Bronchial epithelial cell (primary cell): ENCODE measurements around the gene LCE2A. TPM values are rescaled to one million over a fixed set of nuclear protein-coding genes. Genes with fewer than 3 reads are reported as not detected.
"Not testable (repeated sequence)": the region's sequence is repeated elsewhere in the genome, so short reads cannot be mapped to it uniquely, and the experiment has no call there.

Experiments used
- DNase-seq: peaks from one replicate; pipeline ENCODE4 v3.0.0-alpha.2; 2010; ENCODE audit warnings: low read depth
- FAIRE-seq: peaks from 2 replicates; lab custom pipeline; 2011; peaks lifted over from hg19 to GRCh38; lab: Jason Lieb, UNC
- H3K27me3 ChIP-seq: 2 replicates; pipeline ENCODE4 v1.5.1; 2011; ENCODE audit warnings: low read length; ENCODE audit not compliant: control insufficient read depth, insufficient read depth
- H3K36me3 ChIP-seq: 2 replicates; pipeline ENCODE4 v1.5.1; 2011; ENCODE audit warnings: low read length; ENCODE audit not compliant: control insufficient read depth, insufficient read depth
- H3K4me3 ChIP-seq: 2 replicates; pipeline ENCODE4 v1.5.1; 2011; ENCODE audit warnings: mild to moderate bottlenecking, low read depth, low read length, control low read depth
- CTCF ChIP-seq: IDR thresholded peaks from 2 replicates; pipeline ENCODE4 v1.5.1; 2011; ENCODE audit warnings: mild to moderate bottlenecking, moderate library complexity, low read length, control low read depth, inconsistent platforms; ENCODE audit not compliant: insufficient read depth, severe bottlenecking
- total RNA-seq: library from RNA; depleted of rRNA; stranded (reverse); fragments of >200 nt; gene quantifications from 2 replicates; pipeline ENCODE4 v1.2.1, GENCODE V29; 2014

Gene LCE2A
- total RNA-seq, 1 donor from 2014 or later: not detected

GRCh38 chr1:152683846-152684245, 14.3 kb upstream of the LCE2A start:
- no peak for FAIRE-seq
- peaks cover 16% of the 10 kb centered on the region for H3K27me3 ChIP-seq
- peak; percentile 39 for DNase-seq
- H3K36me3 ChIP-seq: no peaks in the 10 kb centered on the region
- H3K4me3 ChIP-seq: no peak overlapping the region
- TF ChIP-seq CTCF: no peak

GRCh38 chr1:152685823-152686222, 12.3 kb upstream of the LCE2A start, which contains the start of gene LCE2B:
Gene LCE2B, plus strand, starts transcription at chr1:152686123. Its CDS starts 721 bp downstream, at chr1:152686844.
- not testable (repeated sequence) for FAIRE-seq, H3K4me3 ChIP-seq, H3K27me3 ChIP-seq, H3K36me3 ChIP-seq, DNase-seq

- DNase-seq (no peak), FAIRE-seq (no peak)
- Histone ChIP-seq H3K4me3 (no peak overlapping the region), H3K36me3 (no peaks in the 10 kb centered on the region), H3K27me3 (peaks cover 4% of the 10 kb centered on the region)
- no peak for TF ChIP-seq CTCF
Observed at GRCh38 chr1:152699746-152700145, 1.6 kb downstream of the LCE2A start.

GRCh38 chr1:152707860-152708259, 9.7 kb downstream of the LCE2A start, which contains the start of gene LCE4A:
Gene LCE4A, plus strand, starts transcription at chr1:152708160. Its CDS starts 916 bp downstream, at chr1:152709076.
- DNase-seq (no peak), FAIRE-seq (no peak)
- H3K4me3 ChIP-seq: no peak within 1 kb of the TSS
- no peak for TF ChIP-seq CTCF
- H3K27me3 ChIP-seq: no peaks in the 10 kb centered on the region
- H3K36me3 ChIP-seq: no peaks in the 10 kb centered on the region

- Histone ChIP-seq H3K36me3 (no peaks in the 10 kb centered on the region), H3K4me3 (no peak overlapping the region), H3K27me3 (no peaks in the 10 kb centered on the region)
- DNase-seq (peak; percentile 97), FAIRE-seq (peak; percentile 92)
- no peak for TF ChIP-seq CTCF
Observed at GRCh38 chr1:152718238-152718637, 20.1 kb downstream of the LCE2A start.

- FAIRE-seq (no peak), DNase-seq (peak; percentile 36)
- Histone ChIP-seq H3K27me3 (no peaks in the 10 kb centered on the region), H3K4me3 (no peak overlapping the region), H3K36me3 (no peaks in the 10 kb centered on the region)
- TF ChIP-seq CTCF: no peak
Observed at GRCh38 chr1:152725261-152725660, 27.1 kb downstream of the LCE2A start.
